Testis (tissue), 5 donors: ENCODE measurements around the gene PPP1R37. TPM values are rescaled to one million over a fixed set of nuclear protein-coding genes. Genes with fewer than 3 reads are reported as not detected.

ENCODE experiments used
- DNase-seq: peaks from one replicate; pipeline ENCODE4 v3.0.0-alpha.2; 2019
- H3K27ac ChIP-seq, 2 donors: fragments of 200-600 bp; sonication (generic); one replicate each; pipeline ENCODE4 v1.5.1; 2019
- H3K27me3 ChIP-seq: fragments of 200-600 bp; sonication (generic); one replicate; pipeline ENCODE4 v1.5.1; 2019
- H3K36me3 ChIP-seq: fragments of 200-600 bp; sonication (generic); one replicate; pipeline ENCODE4 v1.5.1; 2017; ENCODE audit warnings: low read depth; ENCODE audit errors: missing control alignments
- H3K4me1 ChIP-seq: fragments of 200-600 bp; sonication (generic); one replicate; pipeline ENCODE4 v1.5.1; 2019
- H3K4me3 ChIP-seq, 2 donors: fragments of 200-600 bp; sonication (generic); one replicate each; pipeline ENCODE4 v1.5.1; 2017 to 2019
- H3K9me3 ChIP-seq: fragments of 200-600 bp; sonication (generic); one replicate; pipeline ENCODE4 v1.5.1; 2017
- CTCF ChIP-seq, 3 experiments: fragments of 450-650 bp in 2 of 3; fragments of 200-600 bp in 1 of 3; sonication (generic) in 1 of 3; IDR thresholded peaks; one replicate each; pipeline ENCODE4 v1.5.1; 2016 to 2019; ENCODE audit warnings: antibody characterized with exemption in 3 of 3, mild to moderate bottlenecking in 2 of 3, moderate library complexity in 1 of 3
- POLR2A ChIP-seq: fragments of 450-650 bp; IDR thresholded peaks from one replicate; pipeline ENCODE4 v1.6.1; 2017; ENCODE audit warnings: antibody characterized with exemption, mild to moderate bottlenecking, moderate library complexity
- WGBS, 2 donors: methylation state at CpG; one replicate each; pipeline ENCODE4 v1.1.5; 2018; 5-methylcytosine and 5-hydroxymethylcytosine counted together
- intact Hi-C: fragments of 100-400 bp; cut with DNase I; formaldehyde crosslinking; loops from one replicate; pipeline ENCODE4 v1.15.1; 2023; ENCODE audit warnings: low total_unique reads
- long read RNA-seq, 2 donors: transcript quantifications; one replicate each; lab custom pipeline, GENCODE V29; 2026
- polyA plus RNA-seq: library from polyadenylated mRNA; stranded (reverse); fragments of 350-450 nt; fragmentation: Illumina TruSeq; extraction: RNeasy Lipid Tissue Mini Kit (QIAGEN cat#74804); gene quantifications from one replicate; pipeline ENCODE4 v1.2.3, GENCODE V29; 2014; ENCODE audit warnings: low read depth, low replicate concordance; ENCODE audit not compliant: insufficient read depth
- total RNA-seq, 2 donors: library from RNA; depleted of rRNA; stranded (reverse); fragments of >200 nt; gene quantifications; one replicate each; pipeline ENCODE4 v1.2.3, GENCODE V29; 2016

PPP1R37 gene
- 10 to 100 TPM; 82.5 to 83.0 TPM for total RNA-seq
- polyA plus RNA-seq, result 28.5 TPM
- long read RNA-seq, donor 1, transcript PPP1R37-201 (13 exons, 3,163 nt), result major isoform, 7 of 9 reads
- long read RNA-seq, donor 1, partial matches to known transcripts, result 0 of 9 reads
- long read RNA-seq, donor 1, other reads (novel, unspliced or antisense), result 0 of 9 reads
- long read RNA-seq, donor 2, transcript PPP1R37-201 (13 exons, 3,163 nt), result major isoform, 5 of 8 reads
- long read RNA-seq, donor 2, partial matches to known transcripts, result 0 of 8 reads
- long read RNA-seq, donor 2, other reads (novel, unspliced or antisense), result 0 of 8 reads

- 0% methylated on average over 70 to 103 of the region's 103 CpGs for WGBS, 2 donors
- intact Hi-C loops, result no loop called here
- peak; percentile 97 for DNase-seq
These were observed at the start of gene PPP1R37 for GRCh38 chr19:45092747-45093678. Gene PPP1R37, plus strand, starts transcription at chr19:45093179. Its CDS starts 147 bp downstream, at chr19:45093326.

DNA sequence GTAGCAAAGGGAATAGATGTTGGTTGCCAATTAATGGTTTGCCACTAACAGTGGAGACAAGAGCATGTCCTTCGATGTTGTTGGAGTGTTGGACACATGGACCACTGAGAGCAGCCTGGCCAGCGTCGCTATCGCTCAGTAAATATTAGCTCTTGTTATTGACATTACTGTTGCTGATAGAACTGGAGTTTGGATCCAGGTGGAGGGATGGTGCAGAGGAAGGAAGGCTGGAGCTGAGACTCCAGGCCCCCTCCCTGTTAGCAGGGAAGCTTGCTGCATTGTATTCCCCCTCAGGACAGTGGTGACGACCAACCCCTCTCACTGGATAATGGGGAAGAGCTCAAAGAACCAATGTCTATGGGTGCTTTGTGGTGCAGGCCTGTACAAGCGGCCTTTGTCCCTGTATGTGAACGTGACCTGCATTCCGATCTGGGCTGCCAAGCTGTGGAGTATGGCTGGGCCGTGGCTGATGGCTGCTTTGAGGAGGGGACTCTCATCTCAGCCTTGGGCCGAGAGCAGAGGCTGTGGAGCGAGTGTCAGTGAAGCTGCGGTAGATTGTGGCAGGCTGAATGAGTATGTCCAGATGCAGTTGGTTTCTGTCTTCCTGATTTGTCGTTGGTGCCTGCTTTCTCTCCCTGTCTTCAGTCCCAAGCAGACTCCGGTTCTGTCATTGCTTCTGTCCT, 47.2 kb upstream of the PPP1R37 start:
- no peak for TF ChIP-seq POLR2A
- DNase-seq, result no peak
- no peak overlapping the region for H3K27ac ChIP-seq

More at GRCh38 chr19:45092747-45093678, at the start of gene PPP1R37:
- peaks cover 47% of the 10 kb centered on the region for H3K4me1 ChIP-seq
- H3K9me3 ChIP-seq, result no peaks in the 10 kb centered on the region
- no peaks in the 10 kb centered on the region for H3K36me3 ChIP-seq
- TF ChIP-seq CTCF (IDR thresholded peaks at IDR 0.05), result peak; percentile 11 to 36 (median 15)
- TF ChIP-seq POLR2A, result no peak
- peak within 1 kb of the TSS; percentile 87 to 90 for H3K27ac ChIP-seq
- H3K27me3 ChIP-seq, result no peaks in the 10 kb centered on the region
- H3K4me3 ChIP-seq, result peak within 1 kb of the TSS; percentile 98 to 100

DNA sequence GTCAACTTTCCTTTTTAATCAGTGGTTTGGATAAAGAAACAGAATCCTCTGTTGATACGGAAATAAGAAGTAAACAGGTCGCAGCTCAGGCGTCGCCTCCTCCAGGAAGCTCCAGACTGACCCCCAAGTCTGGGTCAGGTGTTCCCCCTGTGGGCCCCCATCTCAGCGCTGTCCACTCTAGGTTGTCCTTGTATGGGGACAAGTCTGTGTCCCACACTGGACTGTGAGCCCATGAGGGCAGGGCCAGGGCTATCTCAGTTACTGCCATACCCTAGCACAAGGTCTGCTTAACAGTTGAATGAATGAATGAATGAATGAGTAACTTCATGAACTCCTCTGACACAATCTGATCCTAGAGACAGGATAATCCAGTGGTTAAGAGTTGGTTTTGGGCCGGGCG, 46.6 kb upstream of the PPP1R37 start:
- H3K4me1 ChIP-seq, result peaks cover 11% of the 10 kb centered on the region

More for the DNA sequence above, 47.2 kb upstream of the PPP1R37 start:
- no peaks in the 10 kb centered on the region for H3K9me3 ChIP-seq
- no peak overlapping the region for H3K4me3 ChIP-seq
- no peaks in the 10 kb centered on the region for H3K36me3 ChIP-seq
- intact Hi-C loops, result no loop called here
- peaks cover 12% of the 10 kb centered on the region for H3K4me1 ChIP-seq
- WGBS, 2 donors, result 74 to 76% methylated on average over 10 to 14 of the region's 14 CpGs
- no peaks in the 10 kb centered on the region for H3K27me3 ChIP-seq

DNA sequence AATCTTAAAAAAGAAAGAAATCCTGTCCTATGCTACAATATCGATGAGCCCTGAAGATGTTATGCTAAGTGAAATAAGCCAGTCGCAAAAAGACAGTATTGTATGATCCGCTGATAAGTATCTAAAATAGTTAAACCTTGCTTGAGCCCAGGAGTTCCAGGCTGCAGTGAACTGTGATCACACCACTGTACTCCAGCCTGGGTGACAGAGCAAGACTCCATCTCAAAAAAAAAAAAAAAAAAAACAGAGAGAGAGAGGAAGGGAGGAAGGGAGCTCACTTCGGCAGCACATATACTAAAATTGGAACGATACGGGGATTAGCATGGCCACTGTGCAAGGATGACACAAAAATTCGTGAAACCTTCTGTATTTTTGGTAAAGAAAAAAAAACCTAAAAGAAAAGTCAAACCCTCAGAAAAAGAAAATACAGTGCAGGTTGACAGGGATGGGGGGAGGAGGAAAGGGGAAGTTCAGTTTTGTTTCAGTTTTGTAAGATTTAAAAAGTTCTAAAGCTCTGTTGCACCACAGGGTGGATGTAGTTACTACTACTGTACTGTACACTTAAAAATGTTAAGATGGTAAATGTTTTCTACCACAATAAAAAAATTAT, 45.7 kb upstream of the PPP1R37 start:
- Histone ChIP-seq H3K27me3 (no peaks in the 10 kb centered on the region), H3K27ac (no peak overlapping the region), H3K4me3 (no peak overlapping the region), H3K36me3 (no peaks in the 10 kb centered on the region), H3K9me3 (no peaks in the 10 kb centered on the region), H3K4me1 (peaks cover 7% of the 10 kb centered on the region)
- no peak for DNase-seq
- TF ChIP-seq POLR2A, result no peak
- TF ChIP-seq CTCF (IDR thresholded peaks at IDR 0.05), result no peak
- WGBS, 2 donors, result 70 to 74% methylated on average over 7 of the region's 7 CpGs
- intact Hi-C loops, result no loop called here

More for the DNA sequence above, 46.6 kb upstream of the PPP1R37 start:
- no peaks in the 10 kb centered on the region for H3K36me3 ChIP-seq
- 74 to 85% methylated on average over 7 of the region's 7 CpGs for WGBS, 2 donors
- no peaks in the 10 kb centered on the region for H3K9me3 ChIP-seq
- intact Hi-C loops, result no loop called here
- no peak for DNase-seq
- H3K27me3 ChIP-seq, result no peaks in the 10 kb centered on the region
- TF ChIP-seq POLR2A (no peak), CTCF (IDR thresholded peaks at IDR 0.05) (no peak)
- no peak overlapping the region for H3K4me3 ChIP-seq
- no peak overlapping the region for H3K27ac ChIP-seq
